CD4-positive, alpha-beta T cell treated with Interleukin-12 subunit alpha and Interleukin-12 subunit beta, for 1 hour (primary cell): ENCODE results near the gene MOV10L1.
A peak's percentile ranks its signal among the peaks of the same experiment; 100 is the strongest.
"Not testable (repeated sequence)": the region's sequence is repeated elsewhere in the genome, so short reads cannot be mapped to it uniquely, and the experiment has no call there.

ENCODE experiments used
- DNase-seq: peaks from one replicate; pipeline ENCODE4 v3.0.0-alpha.2; 2020

Gene MOV10L1

GRCh38 chr22:50165436-50166123, 75.8 kb downstream of the MOV10L1 start:
- DNase-seq: no peak

GRCh38 chr22:50167689-50168489, 78.1 kb downstream of the MOV10L1 start:
- DNase-seq: no peak

DNA sequence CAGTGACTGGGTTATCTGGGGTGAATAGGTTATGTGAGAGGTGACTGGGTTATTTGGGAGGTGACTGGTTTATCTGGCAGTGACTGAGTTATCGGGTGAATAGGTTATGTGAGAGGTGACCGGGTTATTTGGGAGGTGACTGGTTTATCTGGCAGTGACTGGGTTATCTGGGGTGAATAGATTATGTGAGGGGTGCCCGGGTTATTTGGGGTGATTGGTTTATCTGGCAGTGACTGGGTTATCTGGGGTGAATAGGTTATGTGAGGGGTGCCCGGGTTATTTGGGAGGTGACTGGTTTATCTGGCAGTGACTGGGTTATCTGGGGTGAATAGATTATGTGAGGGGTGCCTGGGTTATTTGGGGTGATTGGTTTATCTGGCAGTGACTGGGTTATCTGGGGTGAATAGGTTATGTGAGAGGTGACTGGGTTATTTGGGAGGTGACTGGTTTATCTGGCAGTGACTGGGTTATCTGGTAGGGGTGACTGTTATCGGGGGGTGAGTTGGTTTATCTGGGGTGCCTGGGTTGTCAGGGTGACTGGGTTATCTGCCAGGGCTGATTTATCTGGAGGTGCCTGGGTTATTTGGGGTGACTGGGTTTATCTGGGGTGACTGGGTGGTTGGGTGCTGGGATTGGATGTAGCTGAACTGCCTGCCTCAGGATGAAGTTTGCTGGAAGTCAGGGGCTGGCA, 78.8 kb downstream of the MOV10L1 start:
- not testable (repeated sequence) for DNase-seq

DNA sequence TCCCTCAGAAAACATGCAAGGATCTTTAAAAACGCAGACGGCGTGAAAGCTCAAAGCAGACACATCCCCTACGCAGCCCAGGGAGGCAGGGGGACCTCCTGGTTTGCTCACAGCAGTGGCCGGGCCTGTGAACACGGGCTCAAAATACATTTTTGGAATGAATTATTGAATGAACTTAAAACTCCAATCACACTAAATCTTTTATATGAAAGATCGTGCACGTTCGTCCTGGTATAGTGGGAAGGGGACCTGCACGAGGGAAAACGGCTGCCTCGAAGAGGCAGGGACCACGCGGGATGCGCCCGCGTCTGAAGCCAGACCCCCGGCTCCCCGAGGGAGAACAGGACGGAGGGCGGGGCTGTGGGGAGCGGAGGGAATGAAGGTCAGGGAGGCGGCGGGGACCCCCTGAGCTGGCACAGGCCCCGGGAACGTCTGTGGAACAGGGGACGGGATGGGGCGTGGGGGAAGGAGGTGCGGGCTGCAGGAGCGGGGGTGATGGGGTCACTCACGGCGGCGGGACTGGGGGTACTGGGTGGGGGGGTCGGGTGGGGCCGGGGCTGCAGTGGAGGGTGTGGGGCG, 79.5 kb downstream of the MOV10L1 start:
- no peak for DNase-seq

DNA sequence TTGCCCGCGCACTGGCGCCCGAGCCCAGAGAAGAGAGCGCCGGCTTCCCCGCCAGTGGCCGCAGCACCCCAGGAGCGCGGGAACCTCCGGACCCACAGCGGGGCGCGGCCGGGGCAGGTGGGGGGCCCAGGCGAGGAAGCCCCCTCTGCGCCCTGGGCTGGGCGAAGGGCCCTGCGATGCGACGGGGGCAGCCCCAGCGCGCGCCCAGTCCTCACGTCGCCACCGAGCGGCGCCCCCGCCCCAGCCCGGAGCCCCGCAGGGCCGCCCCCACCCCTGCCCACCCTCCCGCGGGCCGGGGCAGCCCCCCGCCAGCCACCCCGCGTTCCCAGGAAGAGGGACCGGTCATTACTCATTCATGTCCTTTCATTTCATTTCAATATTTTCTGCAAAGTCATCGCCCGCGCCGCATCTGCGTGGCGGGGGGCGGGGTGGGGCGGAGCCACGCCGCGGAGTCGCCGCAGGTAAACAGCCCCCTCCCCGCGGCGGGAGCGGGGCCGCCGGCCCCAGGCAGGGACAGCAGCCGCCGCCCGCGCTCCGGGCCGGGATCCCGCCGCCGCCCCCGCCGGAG, 80.1 kb downstream of the MOV10L1 start:
- peak; percentile 33 for DNase-seq

GRCh38 chr22:50170453-50171318, 80.9 kb downstream of the MOV10L1 start, which contains the start of gene PANX2:
Gene PANX2, plus strand, starts transcription at chr22:50170731. Its CDS starts 0 bp downstream, at chr22:50170731.
- no peak for DNase-seq

GRCh38 chr22:50171319-50171964, 81.6 kb downstream of the MOV10L1 start:
- DNase-seq: no peak

DNA sequence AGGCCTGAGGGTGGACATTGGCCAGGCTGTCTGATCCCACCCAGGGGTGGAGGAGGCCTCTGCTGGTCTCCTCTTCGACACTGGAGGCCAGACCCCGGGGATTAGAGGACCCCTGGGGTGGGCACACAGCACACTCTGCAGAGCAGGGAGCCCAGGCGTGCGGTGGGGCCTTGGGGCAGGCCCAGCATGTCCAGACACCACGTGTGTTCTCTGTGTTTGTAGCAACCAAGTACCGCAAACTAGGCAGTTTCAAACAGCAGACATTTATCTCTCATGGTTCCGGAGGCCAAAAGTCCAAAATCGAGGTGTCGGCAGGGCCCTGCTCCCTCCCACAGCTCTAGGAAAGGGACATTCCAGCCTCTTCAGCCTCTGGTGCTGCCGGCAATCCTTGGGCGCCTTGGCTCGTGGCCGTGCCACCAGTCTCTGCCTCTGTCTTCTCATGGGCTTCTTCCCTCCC, 82.2 kb downstream of the MOV10L1 start:
- no peak for DNase-seq

- DNase-seq: no peak
These were observed 83.6 kb downstream of the MOV10L1 start for GRCh38 chr22:50173311-50173982.

DNA sequence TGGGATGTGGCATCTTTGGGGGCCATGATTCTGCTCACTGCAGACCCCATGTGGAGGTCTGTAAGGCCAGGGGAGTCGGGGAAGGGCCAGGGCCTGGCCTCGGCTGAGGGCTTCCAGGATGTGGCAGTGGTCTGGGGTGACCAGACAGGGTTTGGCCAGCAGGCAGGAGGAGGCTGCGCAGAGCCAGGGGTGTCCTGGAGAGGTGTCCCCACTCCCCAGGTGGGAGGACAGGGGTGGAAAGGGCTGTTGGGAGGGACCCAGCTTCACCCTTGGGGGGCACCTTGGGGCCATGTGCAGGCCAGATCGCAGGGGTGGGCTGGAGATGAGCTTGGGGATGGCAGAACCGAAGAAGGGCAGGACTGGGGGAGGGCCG, 84.2 kb downstream of the MOV10L1 start:
- DNase-seq: no peak

GRCh38 chr22:50174382-50175190, 84.8 kb downstream of the MOV10L1 start:
- DNase-seq: no peak

DNA sequence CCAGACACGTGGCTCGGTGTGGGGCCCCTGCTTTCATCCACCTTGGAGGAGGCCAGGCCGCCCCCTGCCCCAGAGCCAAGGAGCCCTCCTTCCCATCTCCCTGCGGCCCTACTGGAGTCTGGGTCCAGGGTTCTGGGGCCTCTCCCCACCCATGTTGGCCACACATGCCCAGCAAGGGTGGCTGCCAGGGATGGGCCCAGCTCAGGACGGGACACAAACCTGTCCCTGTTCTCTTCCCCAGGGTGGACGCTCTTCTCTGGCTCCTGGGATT, 85.3 kb downstream of the MOV10L1 start:
- no peak for DNase-seq

GRCh38 chr22:50175921-50176849, 86.4 kb downstream of the MOV10L1 start:
- DNase-seq: no peak

GRCh38 chr22:50176850-50177536, 87.2 kb downstream of the MOV10L1 start:
- no peak for DNase-seq

DNA sequence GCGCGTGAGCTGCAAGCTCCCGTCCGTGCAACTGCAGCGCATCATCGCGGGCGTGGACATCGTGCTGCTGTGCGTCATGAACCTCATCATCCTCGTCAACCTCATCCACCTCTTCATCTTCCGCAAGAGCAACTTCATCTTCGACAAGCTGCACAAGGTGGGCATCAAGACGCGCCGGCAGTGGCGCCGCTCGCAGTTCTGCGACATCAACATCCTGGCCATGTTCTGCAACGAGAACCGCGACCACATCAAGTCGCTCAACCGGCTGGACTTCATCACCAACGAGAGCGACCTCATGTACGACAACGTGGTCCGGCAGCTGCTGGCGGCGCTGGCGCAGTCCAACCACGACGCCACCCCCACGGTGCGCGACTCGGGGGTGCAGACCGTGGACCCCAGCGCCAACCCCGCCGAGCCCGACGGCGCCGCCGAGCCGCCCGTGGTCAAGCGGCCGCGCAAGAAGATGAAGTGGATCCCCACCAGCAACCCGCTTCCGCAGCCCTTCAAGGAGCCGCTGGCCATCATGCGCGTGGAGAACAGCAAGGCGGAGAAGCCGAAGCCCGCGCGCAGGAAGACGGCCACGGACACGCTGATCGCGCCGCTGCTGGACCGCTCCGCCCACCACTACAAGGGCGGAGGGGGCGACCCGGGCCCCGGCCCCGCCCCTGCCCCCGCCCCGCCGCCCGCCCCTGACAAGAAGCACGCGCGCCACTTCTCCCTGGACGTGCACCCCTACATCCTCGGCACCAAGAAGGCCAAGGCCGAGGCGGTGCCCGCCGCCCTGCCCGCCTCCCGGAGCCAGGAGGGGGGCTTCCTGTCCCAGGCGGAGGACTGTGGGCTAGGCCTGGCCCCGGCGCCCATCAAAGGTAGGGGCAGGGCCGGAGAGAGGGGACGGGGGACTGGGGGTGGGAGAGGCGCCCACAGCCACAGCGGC, 88.0 kb downstream of the MOV10L1 start:
- no peak for DNase-seq

GRCh38 chr22:50178471-50178864, 88.7 kb downstream of the MOV10L1 start:
- DNase-seq: no peak
